Omental fat pad (tissue), 4 donors: ENCODE data around the gene RPUSD3. TPM values are rescaled to one million over a fixed set of nuclear protein-coding genes. Genes with fewer than 3 reads are reported as not detected.

Source experiments
- ATAC-seq: fragments of 150-250 bp; one replicate; pipeline ENCODE4 v1.9.1; 2016; ENCODE audit warnings: mild to moderate bottlenecking, moderate library complexity; ENCODE audit not compliant: low FRiP score
- DNase-seq: peaks from one replicate; pipeline ENCODE4 v3.0.0-alpha.2; 2019; ENCODE audit warnings: low spot score
- CTCF ChIP-seq, 3 donors: fragments of 450-650 bp; IDR thresholded peaks; one replicate each; pipeline ENCODE4 v1.5.1; 2016 to 2017; ENCODE audit warnings: antibody characterized with exemption in 3 of 3, mild to moderate bottlenecking in 3 of 3, moderate library complexity in 2 of 3
- total RNA-seq, 4 donors: library from RNA; depleted of rRNA; stranded (reverse); fragments of >200 nt; gene quantifications; one replicate each; pipeline ENCODE4 v1.1.0, GENCODE V29; 2016

The RPUSD3 gene
- total RNA-seq, 4 donors from 2014 or later: 18.4 to 44.9 (median 35.4) TPM

GRCh38 chr3:9886328-9886727 lies 42.5 kb upstream of the RPUSD3 start:
- TF ChIP-seq CTCF (IDR thresholded peaks at IDR 0.05): no peak
- ATAC-seq (no peak), DNase-seq (no peak)

- DNase-seq: no peak
- no peak for TF ChIP-seq CTCF (IDR thresholded peaks at IDR 0.05)
- ATAC-seq: peak; percentile 93
Measured at GRCh38 chr3:9884555-9885165, 40.9 kb upstream of the RPUSD3 start.

- no peak for ATAC-seq
- DNase-seq: no peak
- TF ChIP-seq CTCF (IDR thresholded peaks at IDR 0.05): no peak
Measured at GRCh38 chr3:9883706-9884554, 40.1 kb upstream of the RPUSD3 start.

GRCh38 chr3:9881441-9881840 lies 37.6 kb upstream of the RPUSD3 start:
- ATAC-seq (no peak), DNase-seq (no peak)
- no peak for TF ChIP-seq CTCF (IDR thresholded peaks at IDR 0.05)

GRCh38 chr3:9879830-9880549 lies 36.2 kb upstream of the RPUSD3 start, which contains the start of gene CIDEC:
TSS of gene CIDEC (minus strand) at chr3:9880253. CDS start at chr3:9878486, 1,767 bp downstream.
- no peak for TF ChIP-seq CTCF (IDR thresholded peaks at IDR 0.05)

GRCh38 chr3:9878700-9879099 lies 34.9 kb upstream of the RPUSD3 start:
- ATAC-seq: peak; percentile 55

More at GRCh38 chr3:9879830-9880549, 36.2 kb upstream of the RPUSD3 start, which contains the start of gene CIDEC:
- ATAC-seq: no peak
- DNase-seq: no peak

More at GRCh38 chr3:9878700-9879099, 34.9 kb upstream of the RPUSD3 start:
- no peak for DNase-seq
- TF ChIP-seq CTCF (IDR thresholded peaks at IDR 0.05): no peak
